ENCODE results near the gene GIMAP7.

The GIMAP7 gene

GRCh38 chr7:150514748-150515222, at the start of gene GIMAP7:
Gene GIMAP7 (plus strand): TSS chr7:150514872. CDS start chr7:150519975, 5,103 bp downstream.
- DNase-seq (ENCODE audit: low read depth), result peak; percentile 71
- peak within 1 kb of the TSS; percentile 75 for H3K4me3 ChIP-seq (ENCODE audit: low read depth, low read length)
- TF ChIP-seq CTCF (IDR thresholded peaks at IDR 0.05; ENCODE audit: insufficient read depth, low read depth, low read length, missing control alignments), result no peak

GRCh38 chr7:150464962-150465361, 49.7 kb upstream of the GIMAP7 start:
- no peak for DNase-seq (ENCODE audit: low read depth)
- H3K4me3 ChIP-seq (ENCODE audit: low read depth, low read length), result no peak overlapping the region
- no peak for TF ChIP-seq CTCF (IDR thresholded peaks at IDR 0.05; ENCODE audit: insufficient read depth, low read depth, low read length, missing control alignments)

- no peak for TF ChIP-seq CTCF (IDR thresholded peaks at IDR 0.05; ENCODE audit: insufficient read depth, low read depth, low read length, missing control alignments)
- no peak overlapping the region for H3K4me3 ChIP-seq (ENCODE audit: low read depth, low read length)
- DNase-seq (ENCODE audit: low read depth), result no peak
Observed at GRCh38 chr7:150465414-150465813, 49.3 kb upstream of the GIMAP7 start.

GRCh38 chr7:150466477-150466876, 48.2 kb upstream of the GIMAP7 start:
- DNase-seq (ENCODE audit: low read depth), result no peak
- no peak for TF ChIP-seq CTCF (IDR thresholded peaks at IDR 0.05; ENCODE audit: insufficient read depth, low read depth, low read length, missing control alignments)
- no peak overlapping the region for H3K4me3 ChIP-seq (ENCODE audit: low read depth, low read length)

GRCh38 chr7:150468241-150468640, 46.4 kb upstream of the GIMAP7 start:
- no peak for TF ChIP-seq CTCF (IDR thresholded peaks at IDR 0.05; ENCODE audit: insufficient read depth, low read depth, low read length, missing control alignments)
- H3K4me3 ChIP-seq (ENCODE audit: low read depth, low read length), result no peak overlapping the region
- DNase-seq (ENCODE audit: low read depth), result no peak

GRCh38 chr7:150471886-150472285, 42.8 kb upstream of the GIMAP7 start:
- no peak for DNase-seq (ENCODE audit: low read depth)
- no peak overlapping the region for H3K4me3 ChIP-seq (ENCODE audit: low read depth, low read length)
- TF ChIP-seq CTCF (IDR thresholded peaks at IDR 0.05; ENCODE audit: insufficient read depth, low read depth, low read length, missing control alignments), result no peak

- TF ChIP-seq CTCF (IDR thresholded peaks at IDR 0.05; ENCODE audit: insufficient read depth, low read depth, low read length, missing control alignments), result no peak
- no peak for DNase-seq (ENCODE audit: low read depth)
Observed at GRCh38 chr7:150473902-150474301, 40.8 kb upstream of the GIMAP7 start.

More at GRCh38 chr7:150473902-150474301, 40.8 kb upstream of the GIMAP7 start:
- H3K4me3 ChIP-seq (ENCODE audit: low read depth, low read length), result no peak overlapping the region
